Measurements from ENCODE around the gene SYNPO2. TPM values are rescaled to one million over a fixed set of nuclear protein-coding genes. Genes with fewer than 3 reads are reported as not detected.
A peak's percentile ranks its signal among the peaks of the same experiment; 100 is the strongest.
"Not testable (repeated sequence)": the region's sequence is repeated elsewhere in the genome, so short reads cannot be mapped to it uniquely, and the experiment has no call there.

SYNPO2 gene
- total RNA-seq, 1 donor from 2014 or later, result 13.3 TPM

- ATAC-seq, result no peak
These were observed 87.0 kb downstream of the SYNPO2 start for GRCh38 chr4:118975449-118976192.

- not testable (repeated sequence) for ATAC-seq
These were observed 87.5 kb downstream of the SYNPO2 start for GRCh38 chr4:118976193-118976560.

GRCh38 chr4:118977100-118977499, 88.4 kb downstream of the SYNPO2 start:
- not testable (repeated sequence) for ATAC-seq

- ATAC-seq, result no peak
These were observed 91.1 kb downstream of the SYNPO2 start for GRCh38 chr4:118979712-118980111.

GRCh38 chr4:118981171-118981838, 92.7 kb downstream of the SYNPO2 start:
- no peak for ATAC-seq

GRCh38 chr4:118981839-118982381, 93.3 kb downstream of the SYNPO2 start:
- ATAC-seq, result peak; percentile 91

- no peak for ATAC-seq
These were observed 94.6 kb downstream of the SYNPO2 start for GRCh38 chr4:118983293-118983692.

GRCh38 chr4:118983831-118984230, 95.2 kb downstream of the SYNPO2 start:
- ATAC-seq, result no peak

- ATAC-seq, result no peak
These were observed 96.7 kb downstream of the SYNPO2 start for GRCh38 chr4:118985170-118986000.

- no peak for ATAC-seq
These were observed 99.4 kb downstream of the SYNPO2 start for GRCh38 chr4:118987959-118988634.

- ATAC-seq, result no peak
These were observed 100.0 kb downstream of the SYNPO2 start for GRCh38 chr4:118988635-118988972.

GRCh38 chr4:118989098-118990080, 100.7 kb downstream of the SYNPO2 start:
- ATAC-seq, result peak; percentile 93

GRCh38 chr4:118991686-118992085, 103.0 kb downstream of the SYNPO2 start:
- no peak for ATAC-seq

GRCh38 chr4:118992149-118992548, 103.5 kb downstream of the SYNPO2 start:
- ATAC-seq, result no peak

- ATAC-seq, result no peak
These were observed 104.7 kb downstream of the SYNPO2 start for GRCh38 chr4:118993333-118993732.

GRCh38 chr4:118994030-118994429, 105.4 kb downstream of the SYNPO2 start:
- ATAC-seq, result no peak

GRCh38 chr4:118995693-118996391, 107.2 kb downstream of the SYNPO2 start:
- no peak for ATAC-seq

GRCh38 chr4:118997601-118998000, 108.9 kb downstream of the SYNPO2 start:
- ATAC-seq, result peak; percentile 72

- no peak for ATAC-seq
These were observed 111.3 kb downstream of the SYNPO2 start for GRCh38 chr4:118999919-119000318.

- peak; percentile 73 for ATAC-seq
These were observed 111.7 kb downstream of the SYNPO2 start for GRCh38 chr4:119000400-119000799.

- no peak for ATAC-seq
These were observed 113.8 kb downstream of the SYNPO2 start for GRCh38 chr4:119002476-119002875.
